CD14-positive monocyte (primary cell): ENCODE measurements around the gene GRK4. TPM values are rescaled to one million over a fixed set of nuclear protein-coding genes. Genes with fewer than 3 reads are reported as not detected.

ENCODE experiments used
- DNase-seq, 3 donors: peaks; one replicate each; pipeline ENCODE4 v3.0.0-alpha.2; 2011 to 2022
- H2AFZ ChIP-seq: 2 replicates; pipeline ENCODE4 v1.6.0; 2012; ENCODE audit warnings: mild to moderate bottlenecking, low read depth, low read length, inconsistent platforms; ENCODE audit not compliant: insufficient read depth, poor library complexity, severe bottlenecking
- H3K27ac ChIP-seq, 2 donors: 1 replicate in 1 of 2; 2 replicates in 1 of 2; pipeline ENCODE4 v1.5.1; 2012 to 2013; ENCODE audit warnings: low read length in 2 of 2, control low read depth in 1 of 2, inconsistent platforms in 1 of 2, low read depth in 1 of 2, mild to moderate bottlenecking in 1 of 2
- H3K27me3 ChIP-seq, 2 donors: one replicate each; pipeline versions ENCODE4 v1.6.0 to v1.6.1; 2011 to 2013; ENCODE audit warnings: low read length in 2 of 2; ENCODE audit not compliant: control insufficient read depth in 2 of 2, insufficient read depth in 2 of 2
- H3K36me3 ChIP-seq, 2 donors: replicated peaks in 1 of 2; 1 replicate in 1 of 2; 2 replicates in 1 of 2; pipeline versions ENCODE4 v1.5.1 to v1.6.1; 2012 to 2013; ENCODE audit warnings: low read length in 2 of 2, control low read depth in 1 of 2, inconsistent platforms in 1 of 2, mild to moderate bottlenecking in 1 of 2; ENCODE audit not compliant: insufficient read depth in 2 of 2, control insufficient read depth in 1 of 2
- H3K4me1 ChIP-seq, 2 donors: 1 replicate in 1 of 2; 2 replicates in 1 of 2; pipeline versions ENCODE4 v1.5.1 to v1.6.1; 2012 to 2013; ENCODE audit warnings: low read length in 2 of 2, control low read depth in 1 of 2, inconsistent platforms in 1 of 2, mild to moderate bottlenecking in 1 of 2, moderate library complexity in 1 of 2; ENCODE audit not compliant: insufficient read depth in 2 of 2, control insufficient read depth in 1 of 2
- H3K4me2 ChIP-seq: replicated peaks from 2 replicates; pipeline ENCODE3; 2012; ENCODE audit warnings: low read length, moderate library complexity, mild to moderate bottlenecking; ENCODE audit not compliant: poor library complexity, severe bottlenecking; ENCODE audit errors: extremely low read depth
- H3K4me3 ChIP-seq, 3 experiments: fragments of 200-600 bp in 1 of 3; sonication (generic) in 1 of 3; replicated peaks in 1 of 3; 1 replicate in 2 of 3; 2 replicates in 1 of 3; pipeline ENCODE4 v1.5.1; 2011 to 2013; ENCODE audit warnings: low read length in 3 of 3, mild to moderate bottlenecking in 3 of 3, control low read depth in 2 of 3, low read depth in 2 of 3, inconsistent platforms in 1 of 3, moderate library complexity in 1 of 3
- H3K79me2 ChIP-seq: 2 replicates; pipeline ENCODE4 v1.6.0; 2012; ENCODE audit warnings: mild to moderate bottlenecking, control low read depth, inconsistent platforms, low read length, moderate library complexity; ENCODE audit not compliant: insufficient read depth
- H3K9ac ChIP-seq: 2 replicates; pipeline ENCODE4 v1.6.0; 2017; ENCODE audit warnings: low read length, mild to moderate bottlenecking; ENCODE audit not compliant: insufficient read depth, poor library complexity, severe bottlenecking
- H3K9me3 ChIP-seq, 2 donors: replicated peaks in 1 of 2; 1 replicate in 1 of 2; 2 replicates in 1 of 2; pipeline versions ENCODE4 v1.5.1 to v1.6.1; 2012 to 2013; ENCODE audit warnings: low read length in 2 of 2, control low read depth in 1 of 2; ENCODE audit not compliant: control insufficient read depth in 1 of 2, insufficient read depth in 1 of 2
- H4K20me1 ChIP-seq: 2 replicates; pipeline ENCODE4 v1.6.0; 2012; ENCODE audit warnings: mild to moderate bottlenecking, low read length, control low read depth, moderate library complexity; ENCODE audit not compliant: insufficient read depth
- H3K27ac Mint-ChIP-seq, 7 donors: one replicate each; pipeline ENCODE4 v1.8.0; 2020; ENCODE audit warnings: mild to moderate bottlenecking in 7 of 7, mixed read lengths in 7 of 7, moderate library complexity in 6 of 7, inconsistent platforms in 2 of 7
- H3K27me3 Mint-ChIP-seq, 3 donors: one replicate each; pipeline ENCODE4 v1.8.0; 2021 to 2022; ENCODE audit warnings: low read depth in 3 of 3, mild to moderate bottlenecking in 3 of 3, mixed read lengths in 3 of 3, moderate library complexity in 3 of 3, inconsistent platforms in 1 of 3
- H3K36me3 Mint-ChIP-seq, 2 donors: one replicate each; pipeline ENCODE4 v1.8.0; 2020; ENCODE audit warnings: mixed read lengths in 2 of 2, inconsistent platforms in 1 of 2, mild to moderate bottlenecking in 1 of 2
- H3K4me1 Mint-ChIP-seq: one replicate; pipeline ENCODE4 v1.8.0; 2020; ENCODE audit warnings: mild to moderate bottlenecking, mixed read lengths
- H3K4me3 Mint-ChIP-seq, 2 donors: one replicate each; pipeline ENCODE4 v1.8.0; 2020; ENCODE audit warnings: mild to moderate bottlenecking in 2 of 2, mixed read lengths in 2 of 2, moderate library complexity in 1 of 2
- H3K9me3 Mint-ChIP-seq, 7 donors: one replicate each; pipeline ENCODE4 v1.8.0; 2020 to 2022; ENCODE audit warnings: mixed read lengths in 7 of 7, mild to moderate bottlenecking in 6 of 7, moderate library complexity in 6 of 7, inconsistent platforms in 2 of 7
- CTCF ChIP-seq: fragments of 200-600 bp; IDR thresholded peaks from one replicate; pipeline ENCODE4 v1.8.0; 2022; ENCODE audit warnings: antibody characterized with exemption, mild to moderate bottlenecking
- WGBS: methylation state at CpG from one replicate; pipeline ENCODE4 v1.1.5; 2013; ENCODE audit warnings: missing lambda C conversion rate; ENCODE audit not compliant: insufficient coverage; 5-methylcytosine and 5-hydroxymethylcytosine counted together
- intact Hi-C, 2 donors: fragments of 100-400 bp; cut with micrococcal nuclease; formaldehyde crosslinking; loops; one replicate each; pipeline versions ENCODE4 v1.15.0 to v1.15.1; 2023
- polyA plus RNA-seq, 3 donors: library from polyadenylated mRNA; depleted of rRNA in 1 of 3; unstranded in 2 of 3; stranded (reverse) in 1 of 3; fragments of 300-500 nt in 2 of 3; fragments of >200 nt in 1 of 3; fragmentation: Illumina TruSeq in 2 of 3; gene quantifications; 1 replicate in 2 of 3; 2 replicates in 1 of 3; pipeline ENCODE4 v1.2.3, GENCODE V29; 2012 to 2021

GRK4 gene
- polyA plus RNA-seq, 3 donors: 1.1 to 1.2 (median 1.2) TPM

- Histone ChIP-seq H3K79me2 (peaks cover 68% of the 10 kb centered on the region), H2AFZ (peak overlapping the region; percentile 56), H3K27me3 (no peaks in the 10 kb centered on the region), H3K4me2 (peak overlapping the region; percentile 76), H3K9me3 (no peaks in the 10 kb centered on the region), H3K36me3 (peaks cover 44 to 49% of the 10 kb centered on the region in 2 donors), H3K4me3 (peak overlapping the region in 1 of 3 experiments; percentile 69), H3K4me1 (peaks cover 46% of the 10 kb centered on the region in 2 donors), H3K9ac (peak overlapping the region; percentile 54), H4K20me1 (peaks cover 67% of the 10 kb centered on the region), H3K27ac (peak overlapping the region; percentile 67 to 85)
- Mint-ChIP-seq H3K9me3 (no peaks in the 10 kb centered on the region), H3K27ac (peak overlapping the region; percentile 88 to 94 (median 90)), H3K27me3 (no peaks in the 10 kb centered on the region), H3K4me1 (peaks cover 44% of the 10 kb centered on the region), H3K36me3 (peaks cover 34 to 43% of the 10 kb centered on the region in 2 donors), H3K4me3 (peak overlapping the region; percentile 2 to 84)
- intact Hi-C loops: loop anchor here (5.0 to 10.0 kb wide), 2 partner anchors 88 to 175 kb away; partner anchors contain the start of genes ADD1 (in 2 of the 2) and TNIP2 (in 2 of the 2)
- DNase-seq: no peak
- no peak for TF ChIP-seq CTCF
- WGBS: 68% methylated on average over 18 of the region's 18 CpGs
These were observed 30.9 kb upstream of the GRK4 start for GRCh38 chr4:2932321-2932950.

- Mint-ChIP-seq H3K27me3 (no peaks in the 10 kb centered on the region), H3K4me1 (peaks cover 44% of the 10 kb centered on the region), H3K9me3 (no peaks in the 10 kb centered on the region), H3K4me3 (peak overlapping the region; percentile 79 to 84), H3K36me3 (peaks cover 32 to 43% of the 10 kb centered on the region in 2 donors), H3K27ac (peak overlapping the region; percentile 88 to 96 (median 91))
- Histone ChIP-seq H3K79me2 (peaks cover 71% of the 10 kb centered on the region), H3K36me3 (peaks cover 44 to 49% of the 10 kb centered on the region in 2 donors), H3K9me3 (no peaks in the 10 kb centered on the region), H3K27me3 (no peaks in the 10 kb centered on the region), H3K4me3 (peak overlapping the region in 2 of 3 experiments; percentile 40 to 69), H3K9ac (peak overlapping the region; percentile 54), H2AFZ (peak overlapping the region; percentile 43), H3K27ac (peak overlapping the region; percentile 67 to 85), H3K4me2 (peak overlapping the region; percentile 76), H3K4me1 (peaks cover 46% of the 10 kb centered on the region in 2 donors), H4K20me1 (peaks cover 67% of the 10 kb centered on the region)
- peak in 2 of 3 donors; percentile 5 to 30 for DNase-seq
- intact Hi-C loops: loop anchor here (5.0 to 10.0 kb wide), 2 partner anchors 88 to 176 kb away; partner anchors contain the start of genes ADD1 (in 2 of the 2) and TNIP2 (in 2 of the 2)
- TF ChIP-seq CTCF: no peak
- WGBS: 46% methylated on average over 13 of the region's 15 CpGs
These were observed 30.3 kb upstream of the GRK4 start for GRCh38 chr4:2932951-2933565.
